Stimulated activated CD8-positive, alpha-beta memory T cell treated with anti-CD3 and anti-CD28 coated beads, Interleukin-12 subunit alpha, Interleukin-12 subunit beta, amount 100 ng/mL, for 1 hour (primary cell): ENCODE results near the gene ICA1.

ENCODE experiments used
- DNase-seq: peaks from one replicate; pipeline ENCODE4 v3.0.0-alpha.2; 2020; ENCODE audit warnings: low read depth

ICA1 gene

GRCh38 chr7:8227261-8227660, 34.7 kb downstream of the ICA1 start:
- no peak for DNase-seq

GRCh38 chr7:8226501-8226900, 35.5 kb downstream of the ICA1 start:
- DNase-seq: no peak

- DNase-seq: no peak
These were observed 40.4 kb downstream of the ICA1 start for GRCh38 chr7:8221567-8221966.

DNA sequence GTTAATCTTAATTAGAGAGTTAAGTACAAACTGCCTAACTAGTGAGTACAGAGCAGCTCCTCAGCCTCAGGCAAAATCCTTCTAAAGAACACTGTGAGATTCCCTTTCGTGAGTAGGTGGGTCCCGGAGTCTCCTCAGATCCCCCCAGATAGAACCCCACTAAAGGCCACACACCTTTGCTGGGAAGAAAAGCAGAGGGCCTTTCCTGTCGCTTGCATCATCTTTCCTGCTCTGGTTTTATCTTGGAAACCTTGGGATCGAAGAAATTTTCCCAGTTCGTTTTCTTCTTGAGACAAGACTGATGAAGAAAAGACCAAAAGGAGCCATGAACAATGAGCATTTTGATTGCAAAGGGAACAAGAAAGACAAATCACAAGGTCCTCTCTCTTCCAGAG, 40.9 kb downstream of the ICA1 start:
- DNase-seq: no peak

GRCh38 chr7:8220376-8221100, 41.4 kb downstream of the ICA1 start:
- DNase-seq: no peak

DNA sequence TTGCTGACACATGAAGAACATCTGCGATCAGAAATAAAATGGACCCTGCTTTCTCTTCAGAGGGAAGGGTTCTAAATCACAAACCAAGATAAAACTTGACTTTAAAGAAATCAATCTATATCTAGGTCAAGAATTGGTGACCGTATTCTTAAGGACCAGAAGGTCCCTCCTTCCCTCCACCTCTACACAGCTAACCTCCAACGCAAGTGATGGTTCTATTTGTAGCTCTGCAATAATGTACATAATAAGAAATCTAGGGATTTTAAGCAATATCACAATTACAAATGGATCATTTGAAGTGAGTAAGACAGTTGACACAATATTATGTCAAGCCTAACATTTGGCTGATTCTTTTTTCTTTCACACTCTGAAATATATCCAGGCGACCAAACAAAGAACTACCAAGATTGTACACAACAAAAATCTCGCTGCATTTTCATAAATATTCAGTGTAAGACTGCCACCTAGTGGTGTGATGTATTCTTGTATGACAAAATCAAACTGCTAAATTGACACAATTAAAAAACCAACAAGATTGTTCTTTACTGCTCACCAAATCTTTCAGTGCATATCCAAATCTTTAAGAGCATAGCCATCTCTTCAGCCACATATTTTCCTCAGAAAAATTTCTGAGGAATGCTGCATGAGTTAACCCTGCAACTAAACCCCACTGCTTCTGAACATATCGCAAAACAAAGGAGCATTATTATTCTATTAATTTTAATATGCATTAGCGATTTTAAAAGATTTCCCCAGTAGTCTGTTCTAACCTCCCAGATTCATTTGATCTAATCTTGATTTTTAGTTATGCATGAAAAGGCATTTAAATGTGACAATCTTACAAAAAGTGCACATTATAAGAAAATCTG, 44.5 kb downstream of the ICA1 start:
- no peak for DNase-seq

DNA sequence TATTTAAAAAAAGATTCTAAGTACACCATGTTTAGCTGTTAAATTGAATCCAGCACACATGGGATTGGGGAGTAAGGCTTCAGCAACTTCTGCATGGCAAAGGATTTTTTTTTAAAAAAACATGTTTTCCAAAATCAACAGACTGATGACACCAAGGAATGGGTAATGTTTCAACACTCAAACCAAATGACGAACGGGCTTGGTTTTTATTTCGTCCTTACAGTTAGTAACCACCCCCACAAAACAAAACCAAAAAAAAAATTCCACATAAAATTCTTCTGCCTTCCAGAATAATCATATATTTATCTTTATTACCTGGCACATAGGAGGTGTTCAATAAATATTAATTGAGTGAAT, 45.7 kb downstream of the ICA1 start:
- DNase-seq: no peak

DNA sequence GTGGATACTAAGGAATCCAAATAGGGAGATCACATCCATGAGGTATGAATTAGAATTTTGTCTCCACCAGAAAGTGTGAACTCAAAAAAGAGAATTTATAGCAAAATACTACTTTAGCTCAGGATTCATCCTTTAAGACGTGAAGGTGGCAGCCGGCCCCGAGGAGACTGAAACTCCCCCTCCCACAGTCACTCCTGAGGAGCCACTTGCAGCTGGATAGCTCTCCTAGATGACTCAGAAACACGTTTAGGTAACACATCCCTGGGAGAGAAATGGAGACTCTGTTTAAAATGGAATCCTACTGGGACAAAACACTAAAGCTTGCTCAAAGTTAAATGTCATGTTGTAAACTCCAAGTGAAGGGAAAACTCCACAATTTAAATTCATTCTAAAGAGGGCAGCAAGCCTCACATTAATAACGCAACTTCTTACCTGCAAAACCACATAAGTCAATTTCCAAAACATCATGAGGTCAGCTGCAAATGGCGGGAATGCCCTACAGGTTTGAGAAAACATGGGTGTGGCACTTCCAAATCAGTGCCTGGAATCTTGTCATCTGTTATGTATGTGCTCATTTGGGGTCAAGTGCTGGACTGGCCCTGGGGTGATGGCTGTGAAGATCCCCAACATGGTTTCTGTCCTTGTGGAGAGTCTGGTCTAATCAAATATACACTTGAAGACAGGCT, 46.2 kb downstream of the ICA1 start:
- no peak for DNase-seq

- DNase-seq: no peak
These were observed 47.6 kb downstream of the ICA1 start for GRCh38 chr7:8214244-8214824.

DNA sequence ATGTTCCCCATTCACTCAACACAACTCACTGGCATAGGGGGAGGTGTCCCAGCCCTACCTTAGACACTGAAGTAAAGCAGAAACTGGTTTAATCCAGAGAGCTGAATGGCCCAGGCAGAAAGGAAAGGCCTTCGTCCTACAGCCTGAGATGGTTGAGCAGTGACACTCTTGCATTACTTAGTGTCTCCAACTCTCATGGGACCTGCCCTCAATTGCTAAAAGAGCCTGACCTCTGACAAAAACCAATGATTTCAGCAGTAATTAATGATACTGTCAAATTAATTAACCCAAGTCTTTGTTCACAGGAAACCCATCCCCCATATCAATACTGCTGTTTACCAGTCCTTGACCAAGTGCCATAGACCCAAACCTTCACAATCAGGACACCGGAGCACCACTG, 48.6 kb downstream of the ICA1 start:
- DNase-seq: no peak

- DNase-seq: no peak
These were observed 49.3 kb downstream of the ICA1 start for GRCh38 chr7:8212638-8213037.

- DNase-seq: no peak
These were observed 50.3 kb downstream of the ICA1 start for GRCh38 chr7:8211725-8212096.

DNA sequence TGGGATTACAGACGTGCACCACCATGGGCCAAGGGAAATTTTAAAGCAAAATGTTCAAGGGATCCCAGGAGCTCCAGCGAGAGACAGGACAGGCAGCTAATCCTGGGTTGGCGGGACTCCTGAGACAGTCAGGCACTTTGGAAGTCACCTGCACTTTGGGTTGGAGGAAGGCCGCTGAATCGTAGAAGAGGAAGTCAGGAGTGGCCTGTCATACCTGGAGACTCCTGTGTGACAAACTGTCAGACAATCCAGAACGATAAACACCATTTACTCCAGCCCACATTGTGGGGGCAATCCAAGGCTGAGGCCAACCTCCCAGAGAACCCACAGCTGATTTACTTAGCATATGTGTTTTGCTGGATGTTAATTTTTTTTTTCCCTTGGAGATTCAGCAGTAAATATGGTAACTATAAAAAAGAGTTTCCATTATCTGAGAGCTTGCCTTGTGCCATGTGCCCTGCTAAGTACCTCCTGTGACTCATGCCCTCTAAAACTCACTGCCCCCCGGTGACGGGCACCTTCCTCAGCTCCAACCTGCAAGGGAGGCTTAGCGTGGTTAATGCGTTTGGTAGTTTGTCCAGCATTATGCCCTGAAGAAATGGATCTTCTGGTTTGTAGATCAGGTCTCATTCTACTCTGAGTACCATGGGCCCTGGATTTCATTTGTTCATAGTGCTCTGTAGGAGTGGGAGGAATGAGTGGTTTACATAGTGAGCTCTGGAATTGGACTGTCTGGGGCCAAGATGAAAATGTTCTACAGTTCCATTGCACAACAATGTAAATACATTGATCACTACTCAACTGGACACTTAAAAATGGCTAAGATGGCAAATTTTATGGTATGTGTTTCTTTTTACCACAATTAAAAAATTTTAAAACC, 50.9 kb downstream of the ICA1 start:
- DNase-seq: no peak

DNA sequence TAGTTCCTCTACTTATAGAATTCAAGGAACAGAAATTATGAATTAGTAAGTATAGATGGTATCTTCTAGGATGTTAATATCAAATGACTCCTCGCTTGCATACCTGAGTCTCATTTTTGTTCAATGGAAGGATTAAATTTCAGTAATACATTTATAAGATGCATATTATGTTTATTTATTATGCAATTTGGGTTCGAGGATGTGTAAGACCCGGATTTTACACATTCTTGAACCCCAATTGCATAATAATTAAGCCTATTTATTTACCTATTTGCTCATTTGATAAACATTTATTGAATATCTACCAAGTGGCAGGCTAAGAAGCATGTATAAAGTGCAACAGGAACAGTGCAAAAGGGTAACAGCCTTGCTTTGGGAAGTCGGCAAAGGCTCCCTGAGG, 52.6 kb downstream of the ICA1 start:
- DNase-seq: no peak

GRCh38 chr7:8208816-8209215, 53.2 kb downstream of the ICA1 start:
- DNase-seq: no peak

- DNase-seq: no peak
These were observed 55.0 kb downstream of the ICA1 start for GRCh38 chr7:8206956-8207355.

- DNase-seq: no peak
These were observed 56.4 kb downstream of the ICA1 start for GRCh38 chr7:8205537-8205936.

- DNase-seq: no peak
These were observed 57.0 kb downstream of the ICA1 start for GRCh38 chr7:8205031-8205387.

DNA sequence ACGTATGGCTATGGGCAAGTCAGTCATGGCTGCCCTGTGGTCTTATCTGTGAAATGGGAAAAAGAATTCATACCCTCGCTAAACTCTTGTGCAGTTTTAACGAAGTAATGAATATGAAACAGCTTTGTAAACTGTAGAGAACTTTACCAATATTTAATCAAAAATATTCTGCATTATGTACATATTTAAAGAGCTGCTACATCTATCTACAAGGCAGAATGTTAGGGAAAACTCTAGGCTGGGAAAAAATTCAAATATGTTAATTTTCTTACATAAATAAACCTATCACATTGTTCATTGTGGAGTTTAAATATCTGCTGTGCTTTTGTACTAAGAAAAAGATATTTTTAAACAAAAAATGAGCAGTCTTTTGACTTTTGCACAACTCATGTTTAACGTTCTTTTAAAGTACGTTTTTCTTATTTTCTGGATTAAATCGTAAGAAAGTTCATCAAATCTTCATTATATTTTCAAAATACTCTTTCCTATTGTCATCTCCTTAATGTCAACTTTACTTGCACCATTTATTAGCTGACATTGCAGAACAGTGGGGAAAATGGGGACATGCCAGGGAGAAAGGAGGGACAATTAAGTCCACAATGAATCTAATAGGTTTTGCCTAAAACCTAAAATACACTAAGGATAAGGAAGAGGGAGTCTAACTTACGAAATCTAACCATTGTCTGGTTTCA, 57.5 kb downstream of the ICA1 start:
- DNase-seq: no peak

GRCh38 chr7:8201846-8202441, 60.0 kb downstream of the ICA1 start:
- no peak for DNase-seq

DNA sequence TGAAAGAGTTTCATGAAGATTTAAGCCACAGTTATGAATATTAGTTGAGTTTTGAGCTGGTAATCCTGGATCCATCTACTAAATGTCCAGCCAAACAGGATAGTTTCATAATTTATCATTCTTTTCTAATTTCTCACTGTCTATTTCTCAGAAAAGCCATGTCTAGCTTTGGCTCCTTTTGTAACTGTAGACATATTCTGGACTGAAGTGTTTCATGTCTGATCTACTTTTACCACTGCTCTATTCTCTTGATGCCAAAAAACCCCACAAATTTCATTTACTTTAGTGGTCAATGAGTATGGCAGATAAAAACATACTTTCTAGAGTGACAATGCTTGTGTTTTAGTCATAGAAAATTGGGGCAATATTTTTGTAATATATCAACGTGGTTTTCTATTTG, 61.2 kb downstream of the ICA1 start:
- no peak for DNase-seq
